Ishikawa (cell line): ENCODE results near the gene GEMIN4.

ENCODE experiments used
- CEBPB ChIP-seq: IDR thresholded peaks from 2 replicates; pipeline ENCODE4 v1.6.1; 2012
- CREB1 ChIP-seq: IDR thresholded peaks from 2 replicates; pipeline ENCODE4 v1.6.1; 2012; ENCODE audit warnings: low read depth
- EGR1 ChIP-seq: IDR thresholded peaks from 2 replicates; pipeline ENCODE4 v1.6.1; 2012
- EP300 ChIP-seq: IDR thresholded peaks from 2 replicates; pipeline ENCODE4 v1.6.1; 2012; ENCODE audit warnings: borderline replicate concordance
- FOXM1 ChIP-seq: IDR thresholded peaks from 2 replicates; pipeline ENCODE4 v1.6.1; 2012; ENCODE audit warnings: low read depth, borderline replicate concordance
- NFIC ChIP-seq: IDR thresholded peaks from 2 replicates; pipeline ENCODE4 v1.6.1; 2012
- RAD21 ChIP-seq: IDR thresholded peaks from 2 replicates; pipeline ENCODE4 v1.6.1; 2012; ENCODE audit warnings: low read depth
- TAF1 ChIP-seq: IDR thresholded peaks from 2 replicates; pipeline ENCODE4 v1.6.1; 2012; ENCODE audit warnings: low read depth, mild to moderate bottlenecking
- TCF12 ChIP-seq: IDR thresholded peaks from 2 replicates; pipeline ENCODE4 v1.6.1; 2012; ENCODE audit warnings: low read depth
- TEAD4 ChIP-seq: IDR thresholded peaks from 2 replicates; pipeline ENCODE4 v1.6.1; 2012
- YY1 ChIP-seq: IDR thresholded peaks from 2 replicates; pipeline ENCODE4 v1.6.1; 2012; ENCODE audit warnings: low read depth
- ZBTB7A ChIP-seq: IDR thresholded peaks from 2 replicates; pipeline ENCODE4 v1.6.1; 2012; ENCODE audit warnings: low read depth
- TF ChIP-seq, protein P1 (sequence below): IDR thresholded peaks from 2 replicates; pipeline ENCODE4 v1.6.1; 2012; ENCODE audit warnings: low read depth, mild to moderate bottlenecking
- TF ChIP-seq, protein P2 (sequence below): IDR thresholded peaks from 2 replicates; pipeline ENCODE4 v1.6.1; 2012
- TF ChIP-seq, protein P3 (sequence below): IDR thresholded peaks from 2 replicates; pipeline ENCODE4 v1.6.1; 2012

Gene GEMIN4

DNA sequence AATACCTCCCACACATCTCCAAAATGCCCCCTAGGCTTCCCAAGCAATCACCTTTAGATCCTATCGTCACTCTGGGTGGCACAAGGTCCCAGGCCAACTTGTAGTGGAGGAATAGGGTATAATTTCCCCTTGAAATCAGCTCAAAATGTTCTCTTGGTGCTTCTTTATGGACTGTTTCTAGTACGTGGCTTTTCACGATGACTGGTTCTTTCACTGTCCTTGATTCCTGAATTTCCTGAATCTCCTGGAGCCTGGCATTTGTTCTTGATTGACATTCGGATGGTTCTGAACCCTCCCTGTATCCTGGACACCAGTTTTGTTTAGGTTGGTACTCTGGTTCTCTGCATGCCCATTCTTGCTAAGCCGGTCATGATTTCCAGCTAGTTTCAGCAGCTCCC is 30.5 kb downstream of the GEMIN4 start:
- no peak for TF ChIP-seq TEAD4
- TF ChIP-seq, protein P1, sequence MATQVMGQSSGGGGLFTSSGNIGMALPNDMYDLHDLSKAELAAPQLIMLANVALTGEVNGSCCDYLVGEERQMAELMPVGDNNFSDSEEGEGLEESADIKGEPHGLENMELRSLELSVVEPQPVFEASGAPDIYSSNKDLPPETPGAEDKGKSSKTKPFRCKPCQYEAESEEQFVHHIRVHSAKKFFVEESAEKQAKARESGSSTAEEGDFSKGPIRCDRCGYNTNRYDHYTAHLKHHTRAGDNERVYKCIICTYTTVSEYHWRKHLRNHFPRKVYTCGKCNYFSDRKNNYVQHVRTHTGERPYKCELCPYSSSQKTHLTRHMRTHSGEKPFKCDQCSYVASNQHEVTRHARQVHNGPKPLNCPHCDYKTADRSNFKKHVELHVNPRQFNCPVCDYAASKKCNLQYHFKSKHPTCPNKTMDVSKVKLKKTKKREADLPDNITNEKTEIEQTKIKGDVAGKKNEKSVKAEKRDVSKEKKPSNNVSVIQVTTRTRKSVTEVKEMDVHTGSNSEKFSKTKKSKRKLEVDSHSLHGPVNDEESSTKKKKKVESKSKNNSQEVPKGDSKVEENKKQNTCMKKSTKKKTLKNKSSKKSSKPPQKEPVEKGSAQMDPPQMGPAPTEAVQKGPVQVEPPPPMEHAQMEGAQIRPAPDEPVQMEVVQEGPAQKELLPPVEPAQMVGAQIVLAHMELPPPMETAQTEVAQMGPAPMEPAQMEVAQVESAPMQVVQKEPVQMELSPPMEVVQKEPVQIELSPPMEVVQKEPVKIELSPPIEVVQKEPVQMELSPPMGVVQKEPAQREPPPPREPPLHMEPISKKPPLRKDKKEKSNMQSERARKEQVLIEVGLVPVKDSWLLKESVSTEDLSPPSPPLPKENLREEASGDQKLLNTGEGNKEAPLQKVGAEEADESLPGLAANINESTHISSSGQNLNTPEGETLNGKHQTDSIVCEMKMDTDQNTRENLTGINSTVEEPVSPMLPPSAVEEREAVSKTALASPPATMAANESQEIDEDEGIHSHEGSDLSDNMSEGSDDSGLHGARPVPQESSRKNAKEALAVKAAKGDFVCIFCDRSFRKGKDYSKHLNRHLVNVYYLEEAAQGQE = no peak
- no peak for TF ChIP-seq EGR1
- TF ChIP-seq CREB1 = no peak
- no peak for TF ChIP-seq TCF12
- no peak for TF ChIP-seq RAD21
- TF ChIP-seq FOXM1 = no peak
- no peak for TF ChIP-seq NFIC
- no peak for TF ChIP-seq CEBPB
- TF ChIP-seq ZBTB7A = no peak
- no peak for TF ChIP-seq YY1
- TF ChIP-seq, protein P2, sequence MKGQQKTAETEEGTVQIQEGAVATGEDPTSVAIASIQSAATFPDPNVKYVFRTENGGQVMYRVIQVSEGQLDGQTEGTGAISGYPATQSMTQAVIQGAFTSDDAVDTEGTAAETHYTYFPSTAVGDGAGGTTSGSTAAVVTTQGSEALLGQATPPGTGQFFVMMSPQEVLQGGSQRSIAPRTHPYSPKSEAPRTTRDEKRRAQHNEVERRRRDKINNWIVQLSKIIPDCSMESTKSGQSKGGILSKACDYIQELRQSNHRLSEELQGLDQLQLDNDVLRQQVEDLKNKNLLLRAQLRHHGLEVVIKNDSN = no peak
- TF ChIP-seq TAF1 = no peak

DNA sequence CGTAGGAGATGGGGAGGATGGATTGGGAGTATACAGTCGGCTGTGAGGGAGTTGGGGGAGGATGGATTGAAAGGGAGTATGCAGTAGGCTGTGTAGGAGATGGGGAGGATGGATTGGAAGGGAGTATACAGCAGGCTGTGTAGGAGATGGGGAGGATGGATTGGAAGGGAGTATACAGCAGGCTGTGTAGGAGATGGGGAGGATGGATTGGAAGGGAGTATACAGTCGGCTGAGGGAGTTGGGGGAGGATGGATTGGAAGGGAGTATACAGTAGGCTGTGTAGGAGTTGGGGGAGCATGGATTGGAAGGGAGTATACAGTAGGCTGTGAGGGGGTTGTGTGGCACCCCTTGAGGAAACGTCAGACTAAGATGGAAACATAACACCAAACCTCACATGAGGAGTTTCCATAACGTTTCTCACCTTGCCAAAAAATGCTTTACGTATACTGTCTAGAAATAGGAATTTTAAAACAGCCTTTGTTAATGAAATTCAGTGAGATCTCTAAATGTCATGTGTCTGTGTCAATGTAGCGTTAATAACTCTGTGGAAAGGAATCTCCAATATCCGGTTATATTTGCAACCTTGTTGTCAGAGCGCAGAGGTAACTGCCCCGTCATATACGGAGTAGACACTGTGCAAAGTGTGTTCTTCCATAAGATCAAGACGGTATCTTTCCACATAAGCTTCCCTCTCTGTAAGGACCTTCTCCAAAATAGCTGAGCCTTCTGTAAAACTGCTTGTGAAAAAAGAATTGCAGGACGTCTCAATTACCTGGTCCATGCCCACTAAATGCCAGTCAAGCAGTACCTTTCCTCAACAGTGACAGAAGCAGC is 31.1 kb downstream of the GEMIN4 start:
- no peak for TF ChIP-seq TAF1
- TF ChIP-seq EGR1 = no peak
- TF ChIP-seq ZBTB7A = no peak
- no peak for TF ChIP-seq CEBPB
- no peak for TF ChIP-seq EP300
- TF ChIP-seq RAD21 = no peak
- no peak for TF ChIP-seq YY1
- no peak for TF ChIP-seq NFIC
- no peak for TF ChIP-seq TCF12
- TF ChIP-seq TEAD4 = no peak
- TF ChIP-seq CREB1 = no peak
- TF ChIP-seq, protein P1 = no peak

DNA sequence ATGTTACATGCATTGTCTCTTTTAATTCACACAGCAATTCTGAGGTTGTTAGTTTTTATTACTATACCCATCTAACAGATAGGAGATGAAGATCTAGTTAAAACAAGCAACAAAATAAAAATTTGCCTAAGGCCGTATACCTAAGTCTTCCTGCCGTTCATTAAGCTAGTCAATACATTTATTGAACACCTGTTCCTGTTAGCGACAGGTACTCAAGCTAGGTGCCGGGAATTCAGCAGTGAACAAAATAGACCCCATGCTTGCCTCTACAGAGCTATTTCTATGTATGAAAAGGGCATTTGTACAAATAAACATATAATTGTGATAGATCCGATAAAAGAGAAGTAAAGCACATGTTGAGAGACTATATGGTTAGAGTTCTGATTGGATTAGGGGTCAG is 34.0 kb downstream of the GEMIN4 start:
- TF ChIP-seq, protein P2 = no peak
- TF ChIP-seq TEAD4 (no peak), ZBTB7A (no peak), TAF1 (no peak), CREB1 (no peak)
- TF ChIP-seq, protein P1 = no peak

DNA sequence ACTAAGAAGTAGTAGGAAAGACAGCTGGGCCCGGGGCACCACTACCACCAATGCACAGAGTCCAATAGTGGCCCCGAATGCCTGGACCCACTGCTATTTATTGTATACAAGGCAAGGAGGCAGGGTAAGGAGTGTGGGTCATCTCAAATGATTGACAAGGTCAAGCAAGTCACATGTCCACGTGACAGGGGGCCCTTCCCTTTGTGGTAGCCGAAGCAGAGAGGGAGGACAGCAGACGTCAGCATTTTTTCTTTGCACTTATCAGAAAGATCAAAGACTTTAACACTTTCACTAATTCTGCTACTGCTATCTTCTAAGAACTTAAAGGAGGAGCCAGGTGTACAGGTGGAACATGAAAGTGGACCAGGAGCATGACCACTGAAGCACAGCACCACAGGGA is 43.9 kb downstream of the GEMIN4 start:
- TF ChIP-seq ZBTB7A = no peak
- no peak for TF ChIP-seq FOXM1
- TF ChIP-seq EGR1 = no peak
- TF ChIP-seq TCF12 = no peak

DNA sequence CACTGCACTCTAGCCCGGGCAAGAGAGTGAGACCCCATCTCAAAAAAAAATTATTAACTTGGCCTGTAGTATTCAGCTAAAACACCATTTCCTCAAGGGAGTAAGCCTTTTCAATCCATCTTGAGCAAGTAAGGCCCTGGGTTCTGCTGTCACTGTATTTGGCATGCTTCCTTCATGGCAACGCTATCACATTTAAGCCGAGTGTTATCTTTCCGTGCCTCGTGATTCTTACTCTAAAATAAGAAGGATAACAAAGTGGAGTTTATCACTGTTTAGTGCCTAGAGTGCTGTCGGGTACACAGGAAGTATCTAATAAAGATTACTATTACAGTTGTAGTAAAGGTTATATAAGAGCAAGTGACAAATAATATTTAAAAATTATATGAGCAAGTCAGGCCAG is 46.2 kb downstream of the GEMIN4 start:
- TF ChIP-seq NFIC = no peak
- TF ChIP-seq TEAD4 = no peak
- no peak for TF ChIP-seq CEBPB
- no peak for TF ChIP-seq YY1
- TF ChIP-seq TCF12 = no peak
- no peak for TF ChIP-seq RAD21
- TF ChIP-seq, protein P1 = no peak
- no peak for TF ChIP-seq EGR1
- no peak for TF ChIP-seq FOXM1
- TF ChIP-seq CREB1 = no peak
- no peak for TF ChIP-seq EP300
- TF ChIP-seq, protein P2 = no peak
- no peak for TF ChIP-seq ZBTB7A
- TF ChIP-seq, protein P3, sequence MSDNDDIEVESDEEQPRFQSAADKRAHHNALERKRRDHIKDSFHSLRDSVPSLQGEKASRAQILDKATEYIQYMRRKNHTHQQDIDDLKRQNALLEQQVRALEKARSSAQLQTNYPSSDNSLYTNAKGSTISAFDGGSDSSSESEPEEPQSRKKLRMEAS = no peak
- TF ChIP-seq TAF1 = no peak
